ENCODE data around the gene CBR3.

DNA sequence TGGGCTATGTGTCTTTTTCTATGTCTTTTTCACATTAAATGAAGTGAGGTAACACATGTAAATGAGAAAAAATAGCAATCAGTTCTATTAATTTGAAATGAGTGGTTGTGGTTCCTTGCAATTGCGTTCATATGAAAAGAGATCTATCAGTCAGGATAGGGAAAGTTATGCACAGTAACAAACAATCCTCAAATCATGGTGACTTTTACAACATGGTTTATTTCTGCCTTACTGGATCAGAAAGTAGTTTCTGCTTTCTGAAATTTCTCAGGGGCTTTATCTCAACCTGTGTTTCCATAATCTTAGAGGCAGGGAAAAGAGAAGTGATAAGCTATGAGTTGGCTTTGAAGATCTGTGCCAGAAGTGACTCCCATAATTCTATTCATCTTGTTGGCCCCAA lies 60.7 kb downstream of the CBR3 start:
- TF ChIP-seq, protein P1, sequence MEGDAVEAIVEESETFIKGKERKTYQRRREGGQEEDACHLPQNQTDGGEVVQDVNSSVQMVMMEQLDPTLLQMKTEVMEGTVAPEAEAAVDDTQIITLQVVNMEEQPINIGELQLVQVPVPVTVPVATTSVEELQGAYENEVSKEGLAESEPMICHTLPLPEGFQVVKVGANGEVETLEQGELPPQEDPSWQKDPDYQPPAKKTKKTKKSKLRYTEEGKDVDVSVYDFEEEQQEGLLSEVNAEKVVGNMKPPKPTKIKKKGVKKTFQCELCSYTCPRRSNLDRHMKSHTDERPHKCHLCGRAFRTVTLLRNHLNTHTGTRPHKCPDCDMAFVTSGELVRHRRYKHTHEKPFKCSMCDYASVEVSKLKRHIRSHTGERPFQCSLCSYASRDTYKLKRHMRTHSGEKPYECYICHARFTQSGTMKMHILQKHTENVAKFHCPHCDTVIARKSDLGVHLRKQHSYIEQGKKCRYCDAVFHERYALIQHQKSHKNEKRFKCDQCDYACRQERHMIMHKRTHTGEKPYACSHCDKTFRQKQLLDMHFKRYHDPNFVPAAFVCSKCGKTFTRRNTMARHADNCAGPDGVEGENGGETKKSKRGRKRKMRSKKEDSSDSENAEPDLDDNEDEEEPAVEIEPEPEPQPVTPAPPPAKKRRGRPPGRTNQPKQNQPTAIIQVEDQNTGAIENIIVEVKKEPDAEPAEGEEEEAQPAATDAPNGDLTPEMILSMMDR (conservative IDR thresholded peaks at IDR 0.05; ENCODE audit: low read depth, low read length) = no peak
- TF ChIP-seq MXI1 (IDR thresholded peaks at IDR 0.05; ENCODE audit: borderline replicate concordance, low read depth, low read length) (no peak), RCOR1 (IDR thresholded peaks at IDR 0.05; ENCODE audit: insufficient replicate concordance, low read length) (no peak), POLR2A (IDR thresholded peaks at IDR 0.05; ENCODE audit: low read depth, low read length) (no peak), CHD1 (IDR thresholded peaks at IDR 0.05; ENCODE audit: low read depth, low read length) (no peak), MAFK (IDR thresholded peaks at IDR 0.05; ENCODE audit: low read depth, low read length) (no peak), NFE2L2 (IDR thresholded peaks at IDR 0.05; ENCODE audit: low read depth, low read length) (no peak), CEBPB (IDR thresholded peaks at IDR 0.05; ENCODE audit: low read depth, low read length) (no peak)
- TF ChIP-seq, protein P2, sequence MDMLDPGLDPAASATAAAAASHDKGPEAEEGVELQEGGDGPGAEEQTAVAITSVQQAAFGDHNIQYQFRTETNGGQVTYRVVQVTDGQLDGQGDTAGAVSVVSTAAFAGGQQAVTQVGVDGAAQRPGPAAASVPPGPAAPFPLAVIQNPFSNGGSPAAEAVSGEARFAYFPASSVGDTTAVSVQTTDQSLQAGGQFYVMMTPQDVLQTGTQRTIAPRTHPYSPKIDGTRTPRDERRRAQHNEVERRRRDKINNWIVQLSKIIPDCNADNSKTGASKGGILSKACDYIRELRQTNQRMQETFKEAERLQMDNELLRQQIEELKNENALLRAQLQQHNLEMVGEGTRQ (IDR thresholded peaks at IDR 0.05; ENCODE audit: low read depth, low read length) = no peak
